GM18502 (cell line): ENCODE measurements around the gene SEL1L3.

Experiments used
- ATAC-seq: cut with Tn5 transposase; IDR thresholded peaks from one replicate; pipeline ENCODE4 v1.9.1; 2021; ENCODE audit warnings: mild to moderate bottlenecking; ENCODE audit not compliant: unreplicated experiment, poor library complexity

SEL1L3 gene

DNA sequence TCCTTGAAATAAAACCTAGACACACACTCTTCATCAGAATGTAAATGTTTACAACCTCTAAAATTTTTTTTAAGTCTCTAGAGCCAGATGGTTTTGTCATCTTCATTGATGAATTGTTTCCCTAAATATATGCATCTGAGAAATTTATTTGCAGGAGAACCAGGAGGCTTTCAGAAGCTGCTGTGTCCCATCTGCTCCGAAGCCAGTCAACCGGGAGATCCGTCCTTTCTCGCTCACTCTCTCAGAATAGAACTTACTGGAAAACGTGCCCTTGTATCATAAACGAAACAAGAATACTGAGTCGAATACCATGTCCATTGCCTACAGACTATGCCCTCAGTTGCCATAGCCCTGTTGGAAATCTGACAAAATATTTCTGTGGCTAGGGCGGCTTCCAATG, 103.7 kb downstream of the SEL1L3 start:
- no peak for ATAC-seq

DNA sequence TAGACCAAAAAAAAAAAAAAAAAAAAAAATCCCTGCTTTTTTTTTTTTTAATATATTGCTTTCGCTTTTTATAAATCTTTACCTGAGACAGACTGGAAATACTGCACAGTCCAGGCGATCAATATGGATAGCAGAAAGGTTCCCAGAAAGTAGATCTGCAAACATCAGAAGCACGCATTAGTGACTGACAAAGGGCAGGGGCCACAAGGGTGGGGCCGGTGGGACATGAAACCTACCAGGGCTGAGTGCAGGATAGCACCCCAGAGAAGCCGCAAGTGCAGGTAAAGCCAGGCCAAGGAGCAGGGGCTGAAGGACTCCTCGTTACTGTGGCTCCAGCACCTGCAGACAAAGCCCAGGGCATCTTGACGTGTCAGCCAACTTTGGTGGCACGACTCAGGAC, 105.3 kb downstream of the SEL1L3 start:
- no peak for ATAC-seq

- no peak for ATAC-seq
These were observed 106.3 kb downstream of the SEL1L3 start for GRCh38 chr4:25756503-25756902.

- no peak for ATAC-seq
These were observed 106.9 kb downstream of the SEL1L3 start for GRCh38 chr4:25755911-25756310.

DNA sequence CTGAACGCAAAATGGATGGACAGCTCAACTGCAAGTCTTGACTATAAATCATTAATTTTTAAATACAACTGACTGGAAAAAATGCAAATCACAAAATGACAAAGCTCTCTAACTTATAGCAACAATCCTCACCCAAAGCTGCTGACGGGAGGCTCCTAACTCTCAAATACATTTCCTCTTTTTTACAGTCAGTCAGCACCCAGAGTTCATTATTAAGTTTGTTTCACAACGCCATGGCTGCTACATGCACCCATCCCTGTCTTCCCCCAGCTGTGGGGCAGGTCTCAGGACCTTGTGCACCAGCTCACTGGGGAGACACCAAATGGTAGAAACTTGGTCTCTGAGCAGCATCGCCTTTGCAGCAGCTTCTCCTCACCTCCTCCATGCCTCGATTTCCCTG, 109.5 kb downstream of the SEL1L3 start:
- ATAC-seq = no peak

DNA sequence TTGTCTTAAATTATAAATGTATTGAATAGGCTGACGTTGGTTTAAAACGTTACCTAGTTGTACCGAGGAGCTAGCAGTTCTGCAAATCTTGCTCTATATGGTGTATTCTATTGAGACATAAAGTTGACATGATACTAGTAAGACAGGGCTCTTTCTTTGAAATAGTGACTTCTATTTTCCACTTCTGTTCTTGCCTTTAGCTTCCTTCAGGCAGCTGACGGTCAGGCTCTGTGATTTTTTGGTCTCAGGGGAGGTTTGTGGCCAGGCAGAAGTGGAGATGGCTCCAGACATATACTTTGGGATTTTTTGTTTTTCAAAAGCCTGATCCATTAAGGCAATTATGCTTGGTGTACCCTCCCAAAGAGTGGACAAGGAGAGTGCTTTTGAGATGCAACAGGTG, 111.9 kb downstream of the SEL1L3 start:
- no peak for ATAC-seq

GRCh38 chr4:25749150-25749794, 113.5 kb downstream of the SEL1L3 start:
- ATAC-seq = no peak

- ATAC-seq = no peak
These were observed 118.8 kb downstream of the SEL1L3 start for GRCh38 chr4:25743971-25744370.

GRCh38 chr4:25729564-25729963, 133.2 kb downstream of the SEL1L3 start:
- ATAC-seq = no peak

- no peak for ATAC-seq
These were observed 133.9 kb downstream of the SEL1L3 start for GRCh38 chr4:25728886-25729285.

DNA sequence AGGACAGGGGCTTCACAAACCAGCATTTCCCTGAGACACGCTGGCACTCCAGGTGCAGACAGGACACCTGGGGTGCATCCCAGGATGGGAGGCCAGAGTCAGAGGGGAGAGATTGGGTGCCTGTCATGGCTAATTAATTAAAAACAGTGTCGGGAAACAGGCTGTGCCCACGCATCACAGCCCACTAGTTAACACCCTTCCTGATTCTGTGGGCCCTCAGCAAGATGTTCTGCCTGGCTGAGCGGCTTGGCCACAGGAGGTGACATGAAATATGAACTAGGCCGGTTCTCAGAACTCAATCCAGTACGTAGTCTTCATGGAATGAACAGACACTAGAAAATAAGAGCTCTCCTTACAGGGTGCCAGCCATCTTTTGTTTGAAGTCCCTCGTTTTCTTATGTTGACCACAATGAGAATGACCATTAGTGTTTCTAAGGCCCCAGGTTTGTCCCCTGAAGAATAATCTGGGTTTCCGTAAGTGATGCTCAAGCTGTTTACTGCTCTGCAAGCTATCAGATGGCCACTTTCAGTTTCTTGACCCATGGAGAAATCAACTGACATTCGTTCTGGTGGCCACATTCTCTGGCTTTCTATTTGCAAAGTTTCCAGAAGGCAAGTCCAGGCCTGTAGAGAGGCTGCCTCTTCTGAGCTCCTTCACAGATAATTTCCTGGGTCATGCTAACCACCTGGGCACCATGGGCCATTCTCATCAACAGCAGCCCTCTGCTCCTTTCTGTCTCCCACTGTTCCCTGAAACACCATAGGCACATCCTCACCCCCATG, 134.9 kb downstream of the SEL1L3 start:
- no peak for ATAC-seq

DNA sequence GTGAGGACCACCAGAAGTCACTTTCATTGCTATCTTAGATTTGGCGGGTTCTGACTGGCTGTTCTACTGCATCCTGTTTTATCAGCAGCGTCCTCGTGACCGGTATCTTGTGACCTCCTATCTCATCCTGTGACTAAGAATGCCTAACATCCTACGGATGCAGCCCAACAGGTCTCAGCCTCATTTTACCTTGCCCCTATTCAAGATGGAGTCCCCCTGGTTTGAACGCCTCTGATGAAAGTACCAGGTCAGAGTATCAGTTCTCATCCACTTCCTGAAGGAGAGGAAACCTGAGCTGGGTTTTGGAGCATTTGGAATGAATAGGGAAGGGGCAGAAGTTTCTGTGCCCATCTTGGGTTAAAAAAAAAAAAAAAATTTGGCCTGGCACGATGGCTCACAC, 136.9 kb downstream of the SEL1L3 start:
- ATAC-seq = no peak

DNA sequence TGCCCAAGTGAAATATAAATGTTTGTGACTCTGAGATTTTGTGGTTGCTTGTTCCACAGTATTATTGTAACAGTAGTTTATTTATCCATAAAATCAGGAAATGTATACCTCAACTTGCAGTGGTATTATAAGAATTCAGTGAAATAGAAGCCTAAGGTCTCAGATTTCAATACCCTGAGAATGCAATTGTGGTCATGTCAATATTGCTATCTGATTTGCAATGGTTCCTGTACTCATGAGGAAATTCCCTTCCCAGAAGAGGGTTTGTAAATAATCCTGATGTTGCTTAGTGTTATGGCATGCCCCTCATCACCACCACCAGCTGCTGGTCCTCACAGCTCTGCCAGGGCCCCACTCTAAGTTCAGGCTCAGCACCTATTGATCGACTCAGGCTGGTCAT, 139.4 kb downstream of the SEL1L3 start:
- no peak for ATAC-seq

DNA sequence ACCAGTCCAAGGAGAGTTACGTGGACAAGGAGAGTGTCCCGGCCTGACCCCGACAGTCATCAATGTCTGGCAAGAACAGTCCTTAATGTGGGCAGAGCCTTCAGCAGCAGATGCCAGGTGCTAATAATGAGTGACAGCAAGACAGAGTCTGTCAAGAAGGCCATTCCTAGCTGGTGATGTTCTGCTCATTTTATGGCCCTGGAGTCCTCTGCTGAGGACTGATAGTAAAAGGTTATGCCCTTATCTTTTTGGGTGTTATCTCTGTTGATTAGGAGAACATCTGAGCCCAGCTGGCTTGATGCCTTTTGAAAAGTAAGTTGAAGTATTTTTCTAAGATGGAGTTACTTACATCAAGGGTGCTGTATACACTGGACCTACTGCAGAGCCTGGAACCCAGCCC, 139.8 kb downstream of the SEL1L3 start:
- no peak for ATAC-seq

GRCh38 chr4:25713812-25714211, 149.0 kb downstream of the SEL1L3 start:
- no peak for ATAC-seq

DNA sequence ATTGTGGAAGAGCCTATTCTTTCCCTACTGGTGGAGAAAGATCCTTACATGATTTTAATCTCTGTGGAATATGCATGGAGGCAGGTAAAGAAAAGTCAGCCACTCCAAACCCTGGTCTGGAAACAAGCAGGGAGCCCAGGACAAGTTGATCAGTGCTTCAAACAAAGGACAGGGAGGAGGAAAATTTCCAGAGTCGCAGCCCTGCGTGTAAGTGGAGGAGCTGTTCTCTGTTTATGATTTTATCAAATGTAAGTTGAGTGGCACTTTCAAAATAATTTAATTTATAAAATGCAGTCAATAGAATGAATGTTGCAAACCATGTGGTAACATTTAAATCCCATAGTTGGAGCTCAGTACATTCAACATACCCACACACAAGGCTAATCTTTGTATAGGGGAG, 150.2 kb downstream of the SEL1L3 start:
- ATAC-seq = no peak

DNA sequence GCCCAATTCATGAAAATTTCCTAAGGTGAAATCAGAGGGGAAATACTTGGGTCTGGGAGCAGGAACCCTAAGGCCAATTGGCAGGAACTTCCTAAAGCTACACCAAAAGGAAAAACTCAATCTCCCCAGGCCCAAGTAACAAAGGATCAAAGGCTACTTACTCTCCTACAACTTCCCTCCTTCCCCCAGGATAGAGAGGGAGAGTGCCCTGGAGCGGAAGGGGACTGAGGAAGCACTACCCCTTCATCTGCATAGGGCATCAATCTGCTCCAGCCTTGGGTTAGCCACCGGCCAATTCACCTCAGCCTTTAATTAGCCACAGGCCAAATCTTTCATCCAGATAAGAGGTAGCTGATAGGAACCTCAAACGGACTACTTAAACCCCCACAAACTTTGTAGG, 152.2 kb downstream of the SEL1L3 start:
- ATAC-seq = no peak

DNA sequence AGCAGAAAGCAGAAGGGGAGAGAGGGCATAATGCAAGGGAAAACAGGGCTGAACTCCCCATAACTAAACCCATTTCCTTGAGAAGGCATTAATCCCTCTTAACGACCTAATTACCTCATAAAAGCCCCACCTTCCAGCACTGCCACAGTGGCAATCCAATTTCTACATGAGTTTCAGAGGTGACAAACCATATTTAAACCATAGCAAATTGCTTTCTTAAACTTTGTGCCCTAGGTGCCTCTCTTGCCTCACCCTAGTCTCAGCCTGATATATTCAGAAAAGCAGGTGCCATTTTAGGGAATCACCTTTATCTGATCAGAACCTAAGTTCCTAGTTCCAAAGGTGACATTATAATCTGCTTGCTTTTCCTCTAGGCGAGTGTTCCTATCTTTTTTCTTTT, 158.3 kb downstream of the SEL1L3 start:
- ATAC-seq = no peak

- ATAC-seq = no peak
These were observed 158.9 kb downstream of the SEL1L3 start for GRCh38 chr4:25703731-25704388.

DNA sequence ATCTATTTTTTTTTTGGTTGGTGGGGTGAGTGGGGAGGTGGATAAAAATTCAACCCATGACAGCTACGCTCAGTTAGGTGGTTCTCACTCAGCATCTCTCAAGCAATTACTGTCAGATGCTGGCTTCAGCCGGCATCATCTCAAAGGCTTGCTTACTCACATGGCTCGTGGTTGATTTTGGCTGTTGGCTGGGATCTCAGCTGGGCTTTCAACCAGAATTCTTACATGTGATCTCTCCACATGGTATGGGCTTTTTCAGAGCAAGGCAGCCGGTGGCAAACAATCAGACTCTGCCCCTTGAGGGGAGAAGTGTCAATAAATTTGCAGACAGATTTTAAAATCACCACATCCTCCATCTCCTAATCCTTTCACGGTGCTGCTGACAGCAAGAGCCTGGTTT, 159.9 kb downstream of the SEL1L3 start:
- ATAC-seq = no peak

- no peak for ATAC-seq
These were observed 162.1 kb downstream of the SEL1L3 start for GRCh38 chr4:25700661-25701060.

DNA sequence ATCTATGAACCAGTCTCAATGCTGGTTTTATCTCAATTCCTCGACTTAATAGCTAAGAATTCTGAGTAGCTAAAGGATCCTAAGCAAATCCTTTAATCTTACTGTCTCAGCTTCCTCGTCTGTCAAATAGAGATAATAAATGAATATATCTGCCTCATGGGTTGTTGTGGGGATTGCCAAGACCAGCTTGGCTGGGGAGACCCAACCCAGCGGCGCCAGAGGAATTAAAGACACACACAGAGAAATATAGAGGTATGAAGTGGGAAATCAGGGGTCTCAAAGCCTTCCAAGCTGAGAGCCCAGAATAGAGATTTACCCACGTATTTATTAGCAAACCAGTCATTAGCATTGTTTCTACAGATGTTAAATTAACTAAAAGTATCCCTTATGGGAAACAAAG, 165.3 kb downstream of the SEL1L3 start:
- ATAC-seq = no peak
